ENCODE results near the gene BSN. TPM values are rescaled to one million over a fixed set of nuclear protein-coding genes. Genes with fewer than 3 reads are reported as not detected.

Gene BSN
- total RNA-seq, 1 donor from 2014 or later: 0.46 TPM

DNA sequence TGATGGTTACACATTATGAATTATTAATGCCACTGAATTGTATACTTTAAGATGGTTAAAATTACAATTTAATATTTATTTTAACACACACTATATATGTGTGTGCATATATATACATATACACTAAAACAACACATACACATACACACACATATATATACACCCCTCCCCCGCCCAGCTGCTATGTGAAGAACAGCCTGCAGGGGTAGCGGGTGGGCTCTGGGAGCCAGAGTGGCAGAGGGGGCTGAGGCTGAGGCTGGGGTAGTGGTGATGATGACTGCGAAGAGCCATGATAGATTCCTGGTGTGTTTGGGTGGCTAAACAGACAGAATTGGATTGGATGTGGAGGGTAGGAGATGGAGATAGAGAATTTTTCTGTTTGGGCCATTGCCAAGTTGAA, 80.5 kb downstream of the BSN start:
- DNase-seq (ENCODE audit: low read depth): no peak
- no peak for TF ChIP-seq CTCF (conservative IDR thresholded peaks at IDR 0.05; ENCODE audit: low read depth, low read length)
- no peak overlapping the region for H3K4me3 ChIP-seq (ENCODE audit: low read depth, low read length)

DNA sequence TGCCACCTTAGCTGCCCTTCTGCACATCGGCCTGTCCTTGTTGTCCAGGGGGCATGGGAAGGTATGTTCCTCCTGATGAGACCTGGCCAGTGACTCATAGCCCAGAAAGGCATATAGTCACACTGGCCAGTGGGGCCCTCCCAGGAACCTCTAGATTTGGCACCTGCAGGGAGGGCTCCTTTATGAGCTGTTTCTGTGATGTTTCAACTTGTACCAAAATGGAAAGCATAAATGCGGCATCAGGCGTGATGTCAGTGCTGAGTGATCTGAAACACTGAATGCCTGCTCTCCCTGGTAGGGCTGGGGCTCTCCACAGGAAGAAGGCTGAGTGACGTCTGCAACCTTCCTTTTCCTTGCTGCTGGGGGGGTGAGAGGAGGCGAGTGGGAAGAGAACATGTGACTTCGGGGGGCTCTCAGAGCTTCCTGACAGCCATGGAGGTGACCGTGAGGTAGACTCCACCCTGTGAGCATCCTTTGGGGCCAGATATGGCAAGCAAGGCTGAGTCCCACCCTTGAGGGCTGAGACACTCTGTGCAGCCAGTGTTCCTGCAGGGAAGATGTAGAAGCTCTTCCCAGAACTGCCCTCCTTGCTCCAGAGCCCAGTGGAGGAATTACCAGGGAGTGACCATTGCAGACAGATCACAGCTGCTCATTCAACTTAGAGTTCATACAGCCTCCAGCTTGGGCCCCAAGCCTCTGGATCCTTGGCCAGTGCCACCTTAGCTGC, 82.8 kb downstream of the BSN start:
- no peak for DNase-seq (ENCODE audit: low read depth)
- H3K4me3 ChIP-seq (ENCODE audit: low read depth, low read length): no peak overlapping the region
- no peak for TF ChIP-seq CTCF (conservative IDR thresholded peaks at IDR 0.05; ENCODE audit: low read depth, low read length)

- no peak for DNase-seq (ENCODE audit: low read depth)
- TF ChIP-seq CTCF (conservative IDR thresholded peaks at IDR 0.05; ENCODE audit: low read depth, low read length): no peak
- no peak overlapping the region for H3K4me3 ChIP-seq (ENCODE audit: low read depth, low read length)
Measured at GRCh38 chr3:49638445-49638844, 84.2 kb downstream of the BSN start.

GRCh38 chr3:49639551-49639950, 85.3 kb downstream of the BSN start:
- no peak for TF ChIP-seq CTCF (conservative IDR thresholded peaks at IDR 0.05; ENCODE audit: low read depth, low read length)
- DNase-seq (ENCODE audit: low read depth): no peak
- no peak overlapping the region for H3K4me3 ChIP-seq (ENCODE audit: low read depth, low read length)

DNA sequence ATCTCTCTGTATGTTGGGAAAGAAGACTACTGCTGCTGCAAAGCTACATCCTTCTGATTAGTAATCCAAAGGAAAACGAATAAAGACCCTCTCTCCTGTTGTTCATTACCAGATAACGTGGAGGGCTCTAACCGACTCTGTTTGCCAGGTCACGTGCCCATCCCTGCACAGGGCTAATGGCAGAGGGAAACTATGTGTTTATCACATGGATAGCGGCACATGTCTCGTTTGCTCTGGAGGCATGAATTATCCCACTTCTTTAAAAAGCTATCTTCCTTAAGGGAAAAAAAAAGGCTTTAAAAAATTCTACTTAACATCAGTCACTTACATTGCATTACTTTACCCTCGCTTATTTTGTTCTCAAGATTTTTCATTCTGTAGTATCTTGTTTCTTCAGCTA, 87.0 kb downstream of the BSN start:
- DNase-seq (ENCODE audit: low read depth): no peak
- TF ChIP-seq CTCF (conservative IDR thresholded peaks at IDR 0.05; ENCODE audit: low read depth, low read length): no peak
- H3K4me3 ChIP-seq (ENCODE audit: low read depth, low read length): no peak overlapping the region

DNA sequence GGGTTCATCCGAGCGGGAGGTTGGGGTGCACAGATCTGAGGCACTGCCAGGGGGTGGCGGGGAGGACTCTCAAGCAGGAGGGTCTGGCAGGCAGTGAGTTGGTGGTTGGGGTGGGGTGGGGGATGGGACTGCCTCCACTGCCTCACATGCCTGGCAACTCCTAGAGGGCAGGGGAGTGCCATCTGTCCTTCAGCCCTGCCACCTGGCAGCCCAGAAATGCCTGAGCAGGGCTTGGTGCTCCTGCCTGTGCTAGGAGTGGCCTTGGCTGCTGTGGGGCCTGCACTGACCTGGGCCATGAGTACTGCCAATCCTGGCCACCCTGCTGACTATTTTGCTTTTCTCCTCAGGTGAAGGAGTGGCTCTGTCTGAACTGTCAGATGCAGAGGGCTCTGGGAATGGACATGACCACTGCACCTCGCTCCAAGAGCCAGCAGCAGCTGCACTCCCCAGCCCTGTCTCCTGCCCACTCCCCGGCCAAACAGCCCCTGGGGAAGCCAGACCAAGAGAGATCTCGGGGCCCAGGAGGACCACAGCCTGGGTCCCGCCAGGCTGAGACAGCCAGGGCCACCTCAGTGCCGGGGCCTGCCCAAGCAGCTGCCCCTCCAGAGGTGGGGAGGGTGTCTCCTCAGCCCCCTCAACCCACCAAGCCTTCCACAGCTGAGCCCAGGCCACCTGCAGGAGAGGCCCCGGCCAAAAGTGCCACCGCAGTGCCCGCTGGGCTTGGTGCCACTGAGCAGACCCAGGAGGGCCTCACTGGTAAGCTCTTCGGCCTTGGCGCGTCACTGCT, 87.8 kb downstream of the BSN start:
- TF ChIP-seq CTCF (conservative IDR thresholded peaks at IDR 0.05; ENCODE audit: low read depth, low read length): no peak
- DNase-seq (ENCODE audit: low read depth): no peak
- no peak overlapping the region for H3K4me3 ChIP-seq (ENCODE audit: low read depth, low read length)

Data from epithelial cell of proximal tubule (primary cell).